IPS-15b (cell line): ENCODE data around the gene SH3BP4.

Experiments
- H3K27me3 ChIP-seq: one replicate; pipeline ENCODE4 v1.6.1; 2013; ENCODE audit warnings: low read length; ENCODE audit not compliant: control insufficient read depth, insufficient read depth
- H3K36me3 ChIP-seq: one replicate; pipeline ENCODE4 v1.6.1; 2013; ENCODE audit warnings: low read length; ENCODE audit not compliant: control insufficient read depth, insufficient read depth
- H3K4me1 ChIP-seq: one replicate; pipeline ENCODE4 v1.6.1; 2013; ENCODE audit warnings: mild to moderate bottlenecking, low read length; ENCODE audit not compliant: control insufficient read depth, insufficient read depth
- H3K4me3 ChIP-seq: one replicate; pipeline ENCODE4 v1.5.1; 2013; ENCODE audit warnings: low read depth, low read length
- H3K9ac ChIP-seq: one replicate; pipeline ENCODE4 v1.6.1; 2013; ENCODE audit warnings: low read depth, mild to moderate bottlenecking, low read length
- H3K9me3 ChIP-seq: one replicate; pipeline ENCODE4 v1.6.1; 2013; ENCODE audit warnings: mild to moderate bottlenecking, low read length; ENCODE audit not compliant: control insufficient read depth, insufficient read depth

The SH3BP4 gene

DNA sequence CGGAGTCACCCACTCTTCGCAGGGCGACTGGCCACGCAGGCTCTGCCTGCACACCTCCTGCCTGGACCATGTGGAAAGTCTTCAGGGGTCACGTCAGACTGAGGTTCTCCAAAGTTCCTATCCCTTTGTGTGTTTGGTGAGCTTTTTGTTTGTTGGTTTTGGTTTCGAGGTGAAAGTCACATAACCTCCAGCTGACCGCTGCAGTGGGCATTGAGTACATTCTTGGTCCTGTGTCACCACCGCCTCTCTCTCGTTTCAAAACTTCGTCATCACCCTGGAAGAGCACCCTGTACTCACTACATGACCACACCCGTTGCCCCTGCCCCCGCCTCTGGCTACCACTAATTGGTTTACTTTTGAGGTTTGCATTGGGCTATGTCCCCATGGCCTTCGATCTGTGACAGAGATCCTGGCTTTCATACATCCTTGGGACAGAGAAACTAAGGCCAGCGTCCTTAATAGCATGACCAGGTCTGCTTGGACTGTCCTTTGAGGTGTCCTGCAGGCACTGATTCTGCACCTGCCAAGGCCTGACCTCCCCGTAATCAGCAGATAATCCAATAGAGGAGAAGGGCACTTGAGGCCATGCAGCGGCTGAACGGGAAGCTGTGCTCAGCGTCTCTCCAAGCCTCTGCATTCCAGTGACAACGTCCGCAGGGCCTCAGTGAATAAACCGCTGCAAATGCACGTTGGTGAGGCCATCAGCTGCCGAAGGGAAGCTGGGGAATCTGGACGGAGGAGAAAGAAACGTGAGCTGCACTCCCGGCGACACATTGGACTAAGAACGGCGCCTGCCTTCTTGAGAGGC lies 46.8 kb downstream of the SH3BP4 start:
- H3K4me3 ChIP-seq = no peak overlapping the region
- no peaks in the 10 kb centered on the region for H3K9me3 ChIP-seq
- peaks cover 30% of the 10 kb centered on the region for H3K36me3 ChIP-seq
- no peak overlapping the region for H3K9ac ChIP-seq
- no peaks in the 10 kb centered on the region for H3K27me3 ChIP-seq
- H3K4me1 ChIP-seq = peaks cover 10% of the 10 kb centered on the region

DNA sequence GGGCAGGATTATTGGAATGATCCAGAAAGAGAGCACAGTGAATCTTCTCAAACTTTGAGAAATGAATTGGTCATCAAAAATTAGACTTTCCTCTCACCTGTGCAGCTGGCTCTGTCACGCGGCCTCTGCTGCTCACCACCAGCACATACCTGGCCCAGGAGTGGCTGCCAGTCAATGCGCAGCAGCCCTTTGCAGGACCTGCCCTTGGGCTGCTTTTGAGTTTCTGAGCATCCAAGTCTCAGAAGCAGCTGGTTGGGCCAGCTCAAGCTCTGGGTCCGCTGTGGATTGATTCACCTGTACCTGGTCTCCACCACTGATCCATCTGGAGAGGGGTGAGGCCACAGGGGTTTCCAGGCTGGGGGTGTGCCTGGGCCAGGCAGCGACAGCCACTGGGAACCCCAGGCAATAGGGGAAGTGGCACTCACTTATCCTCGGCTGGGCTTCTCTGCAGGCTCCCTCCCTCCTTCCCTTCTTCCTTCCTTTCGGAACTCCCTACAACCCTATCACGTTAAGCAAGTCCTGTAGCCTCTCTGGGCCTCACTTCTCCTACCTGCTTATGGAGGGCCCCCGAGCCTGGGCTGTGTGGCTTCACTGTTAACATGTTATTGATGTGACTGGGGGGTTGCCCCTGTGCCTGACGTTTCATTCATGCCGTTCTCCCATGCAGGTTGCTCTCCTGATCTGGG lies 48.1 kb downstream of the SH3BP4 start:
- Histone ChIP-seq H3K4me3 (no peak overlapping the region), H3K4me1 (peaks cover 10% of the 10 kb centered on the region), H3K9ac (no peak overlapping the region), H3K27me3 (no peaks in the 10 kb centered on the region), H3K36me3 (peaks cover 30% of the 10 kb centered on the region), H3K9me3 (no peaks in the 10 kb centered on the region)

DNA sequence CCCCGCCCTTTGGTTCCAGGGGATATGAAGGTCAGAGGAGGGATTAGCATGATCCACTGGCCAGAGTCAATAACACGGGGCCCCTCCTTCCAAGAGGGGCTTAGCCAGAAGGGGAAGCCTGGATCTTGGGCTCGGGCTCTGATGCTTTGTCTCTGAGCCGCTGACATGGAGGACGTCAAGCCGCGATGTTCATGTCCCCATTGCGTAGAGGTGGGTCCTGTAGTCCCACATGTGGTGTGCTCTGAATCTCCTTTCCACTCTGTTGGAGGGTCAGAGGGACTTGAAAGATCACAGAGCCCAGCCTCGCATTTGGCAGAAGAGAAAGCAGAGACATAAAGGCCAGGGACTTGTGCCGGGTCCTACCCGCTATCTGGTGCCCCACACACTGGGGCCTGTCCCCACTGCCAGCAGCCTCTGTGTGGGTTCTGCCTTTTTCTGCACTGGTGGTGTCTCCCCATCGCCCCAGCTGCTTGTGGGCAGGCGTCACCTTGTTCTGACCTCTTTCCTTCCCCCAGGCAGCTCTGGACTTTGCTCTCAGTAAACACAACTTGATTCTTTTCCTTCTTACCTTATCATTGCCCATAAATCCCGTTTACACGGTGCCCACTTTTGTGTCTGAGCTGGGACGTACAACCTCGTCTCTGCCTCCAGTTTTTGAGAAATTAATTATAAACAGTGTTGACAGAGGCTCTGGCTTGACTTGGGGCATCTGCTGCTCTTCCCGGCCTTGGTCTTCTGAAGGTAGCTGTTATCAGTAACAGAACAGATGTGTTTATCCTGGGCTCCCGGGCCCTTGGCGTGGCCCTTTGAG lies 48.8 kb downstream of the SH3BP4 start:
- Histone ChIP-seq H3K4me1 (peaks cover 13% of the 10 kb centered on the region), H3K27me3 (no peaks in the 10 kb centered on the region), H3K36me3 (peaks cover 26% of the 10 kb centered on the region), H3K9me3 (no peaks in the 10 kb centered on the region), H3K9ac (no peak overlapping the region), H3K4me3 (no peak overlapping the region)

DNA sequence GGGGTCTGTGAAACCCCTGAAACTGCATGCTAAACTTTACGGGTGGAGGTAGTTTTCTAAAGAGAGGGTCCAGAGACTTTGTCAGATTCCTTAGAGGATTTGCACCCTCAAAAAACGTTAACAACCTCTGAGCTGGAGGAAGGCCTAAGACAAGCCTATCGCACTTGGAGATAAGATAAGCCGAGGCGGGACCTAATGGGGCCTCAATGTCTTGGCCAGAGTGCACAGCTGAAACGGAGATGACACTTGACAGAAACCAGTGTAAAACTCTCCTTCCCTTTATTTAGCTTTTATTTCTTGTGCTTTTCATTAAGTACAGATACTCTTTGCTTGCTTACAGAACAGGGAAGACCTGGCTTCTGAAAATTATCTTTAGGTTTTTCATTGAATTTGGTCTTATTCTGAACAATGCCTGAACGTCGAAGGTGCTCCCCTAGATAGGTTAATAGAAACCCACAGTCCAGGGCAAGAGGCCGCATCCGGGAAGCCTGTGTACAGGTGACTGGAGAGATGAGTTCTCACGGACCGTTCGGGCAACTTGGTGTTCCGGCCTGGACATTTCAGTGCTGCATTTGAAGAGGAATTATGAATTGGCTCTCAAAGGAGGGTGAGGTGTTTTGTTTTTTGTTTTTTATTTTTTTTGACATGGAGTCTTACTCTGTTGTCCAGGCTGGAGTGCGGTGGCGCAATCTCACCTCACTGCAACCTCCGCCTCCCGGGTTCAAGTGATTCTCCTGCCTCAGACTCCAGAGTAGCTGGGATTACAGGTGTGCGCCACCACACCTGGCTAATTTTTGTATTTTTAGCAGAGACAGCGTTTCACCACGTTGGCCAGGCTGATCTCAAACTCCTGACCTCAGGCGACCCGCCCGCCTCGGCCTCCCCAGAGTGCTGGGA lies 49.7 kb downstream of the SH3BP4 start:
- Histone ChIP-seq H3K9me3 (no peaks in the 10 kb centered on the region), H3K27me3 (no peaks in the 10 kb centered on the region), H3K9ac (no peak overlapping the region), H3K4me3 (no peak overlapping the region), H3K36me3 (peaks cover 23% of the 10 kb centered on the region), H3K4me1 (peaks cover 6% of the 10 kb centered on the region)

DNA sequence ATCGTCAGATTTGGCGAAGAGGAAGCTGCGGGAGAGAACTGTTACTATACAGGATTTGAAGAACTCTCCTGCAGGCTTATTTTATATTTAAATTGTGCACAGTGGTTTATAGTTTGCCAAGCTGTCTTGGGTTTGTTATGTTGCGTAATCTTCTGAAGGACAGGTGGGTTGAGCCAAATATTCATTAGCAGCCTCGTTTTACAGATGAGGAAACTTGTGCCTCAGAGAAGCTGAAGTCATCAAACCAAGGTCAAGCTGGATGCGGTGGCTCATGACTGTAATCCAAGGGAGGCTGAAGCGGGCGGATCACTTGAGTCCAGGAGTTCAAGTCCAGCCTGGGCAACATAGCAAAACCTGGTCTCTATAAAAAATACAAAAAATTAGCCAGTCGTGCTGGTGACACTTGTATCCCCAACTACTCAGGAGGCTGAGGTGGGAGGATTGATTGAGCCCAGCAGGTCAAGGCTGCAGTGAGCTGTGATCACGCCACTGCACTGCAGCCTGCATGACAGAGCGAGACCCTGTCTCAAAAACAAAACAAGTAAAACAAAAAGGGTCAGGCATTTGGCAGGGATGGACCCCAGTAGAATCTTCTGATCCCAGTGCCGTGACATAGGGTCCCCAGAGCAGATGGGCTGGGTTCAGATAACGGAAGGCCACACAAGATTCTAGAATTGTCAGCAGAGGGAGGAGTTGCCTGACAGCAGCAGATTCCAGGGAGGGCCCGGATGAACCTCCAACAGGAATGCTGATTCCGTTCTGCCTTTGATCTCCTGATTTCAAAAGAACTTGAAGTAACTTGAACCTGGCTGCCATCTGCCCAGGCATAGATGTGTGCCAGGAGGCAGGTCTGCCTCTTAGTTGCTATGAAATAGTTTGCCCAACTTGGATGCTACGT lies 50.6 kb downstream of the SH3BP4 start:
- Histone ChIP-seq H3K4me1 (peaks cover 6% of the 10 kb centered on the region), H3K9me3 (no peaks in the 10 kb centered on the region), H3K36me3 (peaks cover 18% of the 10 kb centered on the region), H3K27me3 (no peaks in the 10 kb centered on the region), H3K4me3 (no peak overlapping the region), H3K9ac (no peak overlapping the region)

DNA sequence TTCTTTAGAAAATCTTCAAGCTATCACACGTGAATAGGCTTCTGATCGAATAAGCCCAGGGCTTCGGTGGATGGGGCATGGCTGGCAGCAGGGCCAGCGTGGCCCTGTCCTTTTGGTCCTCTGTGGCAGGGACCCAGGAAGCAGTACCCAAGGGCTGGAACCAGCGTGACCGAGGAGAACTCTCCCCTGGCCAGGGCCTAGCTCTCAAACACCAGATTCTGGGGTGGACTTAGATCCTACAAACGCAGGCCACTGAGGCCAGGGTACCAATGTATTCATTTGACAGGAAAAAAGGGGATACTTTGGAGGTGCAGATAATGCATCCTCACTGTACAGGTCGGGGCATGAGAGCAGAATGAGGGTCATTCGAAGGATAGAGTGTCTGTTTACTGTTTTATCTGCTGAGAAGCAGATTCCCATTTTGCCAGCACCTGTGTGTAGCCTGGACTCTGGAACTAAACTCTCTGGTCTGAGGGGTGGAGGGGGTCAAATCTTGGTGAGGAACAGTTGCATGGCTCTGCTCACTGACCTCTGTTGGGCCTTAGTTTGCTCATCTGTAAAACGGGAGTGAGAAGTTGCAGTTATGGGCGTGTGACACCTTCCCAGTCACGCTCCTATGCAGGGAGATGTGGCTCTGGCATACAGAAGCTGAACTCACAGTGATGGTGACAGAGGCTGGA lies 51.4 kb downstream of the SH3BP4 start:
- no peak overlapping the region for H3K9ac ChIP-seq
- H3K9me3 ChIP-seq = no peaks in the 10 kb centered on the region
- H3K4me1 ChIP-seq = peaks cover 6% of the 10 kb centered on the region
- H3K4me3 ChIP-seq = no peak overlapping the region
- no peaks in the 10 kb centered on the region for H3K27me3 ChIP-seq
- H3K36me3 ChIP-seq = peaks cover 18% of the 10 kb centered on the region

DNA sequence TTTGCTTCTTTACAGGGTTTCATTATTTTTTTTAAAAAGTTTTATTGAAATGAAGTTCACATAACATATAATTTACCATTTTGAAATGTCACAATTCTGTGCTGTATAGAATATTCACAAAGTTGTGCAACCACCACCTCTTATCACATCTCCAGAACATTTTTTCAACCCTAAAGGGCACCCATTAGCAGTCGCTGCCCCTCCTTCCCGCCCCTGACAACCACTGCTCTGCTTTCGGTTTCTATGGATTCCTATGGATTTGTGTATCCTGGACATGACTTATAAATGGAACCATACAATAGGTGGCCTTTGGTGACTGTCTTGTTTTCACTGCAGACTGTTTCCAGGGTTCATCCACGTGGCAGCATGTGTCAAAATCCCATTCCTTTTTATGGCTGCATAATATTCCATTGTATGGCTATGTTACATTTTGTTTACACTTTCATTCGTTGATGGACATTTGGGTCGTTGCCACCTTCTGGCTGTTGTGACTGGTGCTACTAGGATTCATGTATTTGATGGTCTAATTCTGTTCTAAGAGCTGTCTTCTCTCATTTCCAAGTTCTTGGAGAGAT lies 52.6 kb downstream of the SH3BP4 start:
- Histone ChIP-seq H3K36me3 (peaks cover 10% of the 10 kb centered on the region), H3K9ac (no peak overlapping the region), H3K4me3 (no peak overlapping the region), H3K4me1 (peaks cover 3% of the 10 kb centered on the region), H3K27me3 (no peaks in the 10 kb centered on the region), H3K9me3 (no peaks in the 10 kb centered on the region)

DNA sequence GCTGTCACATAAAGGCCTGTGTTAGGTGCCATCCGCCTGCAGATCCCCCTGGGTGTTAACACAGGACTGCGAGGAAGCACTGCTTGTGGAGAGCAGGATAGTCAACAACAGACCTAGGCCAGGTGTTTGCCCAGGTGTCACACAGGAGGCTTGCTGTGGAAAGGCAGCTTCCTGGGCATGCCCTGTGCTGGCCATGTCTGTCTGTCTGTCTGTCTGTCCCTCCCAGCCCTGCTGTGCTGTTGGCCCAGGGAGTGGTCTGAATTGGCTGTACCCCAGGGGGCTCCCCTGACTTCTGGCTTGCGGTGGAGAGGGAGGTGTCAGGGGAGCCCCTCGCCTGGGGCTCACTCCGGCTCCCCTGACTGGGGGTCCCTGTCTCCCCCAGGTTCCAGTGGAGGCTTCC lies 53.2 kb downstream of the SH3BP4 start:
- Histone ChIP-seq H3K4me3 (no peak overlapping the region), H3K36me3 (peaks cover 8% of the 10 kb centered on the region), H3K4me1 (peaks cover 3% of the 10 kb centered on the region), H3K9ac (no peak overlapping the region), H3K9me3 (no peaks in the 10 kb centered on the region), H3K27me3 (no peaks in the 10 kb centered on the region)

DNA sequence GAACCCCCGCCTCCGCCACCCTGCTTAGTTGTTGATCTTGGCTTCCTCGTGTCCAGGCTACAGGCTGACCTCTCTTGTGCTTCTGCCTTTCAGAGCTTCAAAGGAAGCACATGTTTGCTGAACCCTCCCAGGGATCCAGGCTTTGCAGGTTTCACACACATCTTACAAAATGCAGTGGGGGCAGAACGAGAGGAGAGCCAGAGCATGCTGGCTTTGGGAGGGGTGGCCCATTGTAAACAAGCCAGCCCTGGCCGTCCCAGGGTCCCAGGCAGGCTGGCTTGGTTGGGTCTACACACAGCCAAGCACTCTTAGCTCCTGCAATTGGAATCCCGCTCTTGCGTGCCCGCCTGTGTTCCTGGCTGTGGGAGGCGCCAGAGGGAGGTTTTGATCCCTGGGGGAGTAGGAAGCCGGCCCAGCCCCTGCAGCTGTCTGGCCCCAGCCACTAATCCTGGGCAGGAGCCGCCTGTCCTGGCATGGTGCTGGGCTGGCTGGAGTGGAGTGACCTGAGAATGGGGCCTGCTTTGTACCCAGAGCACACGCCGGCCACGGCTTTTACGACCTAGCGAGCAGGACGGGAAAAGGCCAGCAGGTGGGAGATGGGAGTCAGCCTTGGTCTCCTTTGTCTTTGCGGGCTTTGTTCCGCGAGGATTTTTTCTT lies 53.9 kb downstream of the SH3BP4 start:
- H3K9me3 ChIP-seq = no peaks in the 10 kb centered on the region
- peaks cover 5% of the 10 kb centered on the region for H3K36me3 ChIP-seq
- H3K27me3 ChIP-seq = no peaks in the 10 kb centered on the region
- no peak overlapping the region for H3K9ac ChIP-seq
- H3K4me1 ChIP-seq = peaks cover 3% of the 10 kb centered on the region
- H3K4me3 ChIP-seq = no peak overlapping the region
